GM12873 (cell line): ENCODE results near the gene LRFN4.

Source experiments
- TF ChIP-seq, protein P1 (sequence below): IDR thresholded peaks from 2 replicates; pipeline ENCODE4 v1.5.1; 2012; ENCODE audit warnings: low read depth, mild to moderate bottlenecking, moderate library complexity, low read length, control low read depth; ENCODE audit not compliant: insufficient read depth; ENCODE audit errors: missing control alignments

LRFN4 gene

DNA sequence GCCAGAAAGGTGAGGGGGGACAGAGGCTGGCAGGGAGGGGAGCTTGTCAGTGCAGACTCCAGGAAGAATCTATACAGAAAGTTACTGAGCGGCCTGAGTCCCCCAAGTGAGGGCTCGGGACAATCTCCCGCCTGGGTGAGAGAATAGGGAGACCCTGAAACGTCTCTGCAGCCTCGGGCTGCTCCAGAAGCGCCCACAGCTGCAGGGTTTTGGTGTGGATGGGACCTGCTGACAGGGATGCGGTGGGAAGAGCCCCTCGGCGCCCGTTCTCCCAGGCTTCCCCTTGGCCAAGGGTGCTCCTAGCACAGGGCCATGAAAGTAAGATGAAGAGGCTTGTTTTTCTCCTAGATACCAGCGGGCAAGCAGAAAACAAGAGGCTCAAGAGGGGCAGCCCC lies 14.4 kb upstream of the LRFN4 start:
- TF ChIP-seq, protein P1, sequence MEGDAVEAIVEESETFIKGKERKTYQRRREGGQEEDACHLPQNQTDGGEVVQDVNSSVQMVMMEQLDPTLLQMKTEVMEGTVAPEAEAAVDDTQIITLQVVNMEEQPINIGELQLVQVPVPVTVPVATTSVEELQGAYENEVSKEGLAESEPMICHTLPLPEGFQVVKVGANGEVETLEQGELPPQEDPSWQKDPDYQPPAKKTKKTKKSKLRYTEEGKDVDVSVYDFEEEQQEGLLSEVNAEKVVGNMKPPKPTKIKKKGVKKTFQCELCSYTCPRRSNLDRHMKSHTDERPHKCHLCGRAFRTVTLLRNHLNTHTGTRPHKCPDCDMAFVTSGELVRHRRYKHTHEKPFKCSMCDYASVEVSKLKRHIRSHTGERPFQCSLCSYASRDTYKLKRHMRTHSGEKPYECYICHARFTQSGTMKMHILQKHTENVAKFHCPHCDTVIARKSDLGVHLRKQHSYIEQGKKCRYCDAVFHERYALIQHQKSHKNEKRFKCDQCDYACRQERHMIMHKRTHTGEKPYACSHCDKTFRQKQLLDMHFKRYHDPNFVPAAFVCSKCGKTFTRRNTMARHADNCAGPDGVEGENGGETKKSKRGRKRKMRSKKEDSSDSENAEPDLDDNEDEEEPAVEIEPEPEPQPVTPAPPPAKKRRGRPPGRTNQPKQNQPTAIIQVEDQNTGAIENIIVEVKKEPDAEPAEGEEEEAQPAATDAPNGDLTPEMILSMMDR, result no peak

DNA sequence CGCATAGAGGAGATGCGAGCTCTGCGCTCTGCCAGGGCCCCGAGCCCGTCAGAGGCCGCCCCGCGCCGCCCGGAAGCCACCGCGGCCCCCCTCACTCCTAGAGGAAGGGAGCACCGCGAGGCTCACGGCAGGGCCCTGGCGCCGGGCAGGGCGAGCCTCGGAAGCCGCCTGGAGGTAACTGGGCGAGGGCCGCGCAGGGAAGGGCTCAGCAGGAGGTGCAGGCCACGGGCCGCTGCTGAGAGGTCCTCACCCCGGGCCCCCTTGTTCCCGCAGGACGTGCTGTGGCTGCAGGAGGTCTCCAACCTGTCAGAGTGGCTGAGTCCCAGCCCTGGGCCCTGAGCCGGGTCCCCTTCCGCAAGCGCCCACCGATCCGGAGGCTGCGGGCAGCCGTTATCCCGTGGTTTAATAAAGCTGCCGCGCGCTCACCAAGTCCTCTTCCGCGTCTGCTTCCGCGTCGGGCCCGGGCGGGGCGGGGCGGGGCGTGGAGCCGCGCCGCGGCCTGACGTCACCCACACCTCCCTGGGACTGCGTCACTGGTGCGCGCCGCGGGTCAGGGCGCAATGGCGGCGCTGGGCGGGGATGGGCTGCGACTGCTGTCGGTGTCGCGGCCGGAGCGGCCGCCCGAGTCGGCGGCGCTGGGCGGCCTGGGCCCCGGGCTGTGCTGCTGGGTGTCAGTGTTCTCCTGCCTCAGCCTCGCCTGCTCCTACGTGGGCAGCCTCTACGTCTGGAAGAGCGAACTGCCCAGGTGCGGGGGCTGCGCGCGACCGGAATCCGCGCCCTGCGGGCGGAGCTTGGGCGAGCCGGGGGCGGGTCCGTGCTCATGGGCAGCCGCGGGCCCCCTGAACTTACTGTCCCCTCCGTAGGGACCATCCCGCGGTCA lies 13.7 kb upstream of the LRFN4 start, which contains the start of gene RCE1:
Gene RCE1 (plus strand): TSS at position 546 of the 880 bp plus-strand sequence. CDS start 15 bp downstream, at position 561.
- TF ChIP-seq, protein P1, result no peak

DNA sequence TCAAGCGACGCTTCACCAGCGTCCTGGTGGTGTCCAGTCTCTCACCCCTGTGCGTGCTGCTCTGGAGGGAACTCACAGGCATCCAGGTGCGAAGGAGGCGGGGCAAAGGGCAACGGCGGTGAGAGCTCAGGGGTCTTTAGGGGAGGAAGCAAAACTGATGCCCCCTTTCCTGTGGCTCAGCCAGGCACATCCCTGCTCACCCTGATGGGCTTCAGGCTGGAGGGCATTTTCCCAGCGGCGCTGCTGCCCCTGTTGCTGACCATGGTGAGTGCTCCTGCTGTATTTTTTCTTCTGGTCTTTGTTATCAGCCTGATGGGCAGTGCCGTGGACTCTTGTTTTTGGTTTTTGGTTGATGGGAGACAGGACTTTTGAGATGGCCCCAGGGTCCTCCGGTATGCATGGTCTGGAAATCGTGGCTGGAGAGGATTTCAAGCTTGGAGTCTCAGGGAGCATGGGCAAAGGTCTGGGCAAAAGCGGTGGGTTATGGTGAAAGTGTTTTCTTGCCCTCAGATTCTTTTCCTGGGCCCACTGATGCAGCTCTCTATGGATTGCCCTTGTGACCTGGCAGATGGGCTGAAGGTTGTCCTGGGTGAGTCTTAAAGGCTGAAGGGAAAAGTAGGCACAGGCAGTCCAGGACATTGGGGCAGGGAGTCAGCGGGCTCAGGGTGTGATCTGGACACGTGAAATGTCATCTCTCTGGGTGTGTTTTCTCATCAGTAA lies 12.9 kb upstream of the LRFN4 start:
- TF ChIP-seq, protein P1, result no peak

DNA sequence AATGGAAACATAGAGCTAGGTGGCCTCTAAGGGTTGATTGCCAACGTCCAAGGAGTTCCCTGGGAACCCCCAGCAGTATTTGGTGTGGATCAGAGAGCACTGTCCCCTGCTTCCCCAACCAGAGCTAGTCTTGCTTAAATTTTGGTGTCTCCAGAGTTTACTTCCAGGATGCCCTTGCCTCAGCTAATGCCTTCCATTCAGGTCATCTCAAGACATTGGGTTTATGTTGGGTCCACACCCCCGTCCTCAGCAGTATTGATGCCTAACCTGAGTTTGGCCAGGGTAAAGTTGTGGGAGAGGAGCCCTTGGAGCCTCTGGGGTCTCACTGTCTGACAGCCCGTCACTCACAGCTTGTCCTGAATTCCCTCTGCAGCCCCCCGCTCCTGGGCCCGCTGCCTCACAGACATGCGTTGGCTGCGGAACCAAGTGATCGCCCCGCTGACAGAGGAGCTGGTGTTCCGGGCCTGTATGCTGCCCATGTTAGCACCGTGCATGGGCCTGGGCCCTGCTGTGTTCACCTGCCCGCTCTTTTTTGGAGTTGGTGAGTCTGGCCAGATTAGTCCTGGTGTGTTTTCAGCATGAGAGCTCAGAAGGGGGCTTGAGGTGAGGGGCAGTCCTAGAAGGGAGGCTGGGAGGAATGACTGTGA lies 12.2 kb upstream of the LRFN4 start:
- TF ChIP-seq, protein P1, result no peak

DNA sequence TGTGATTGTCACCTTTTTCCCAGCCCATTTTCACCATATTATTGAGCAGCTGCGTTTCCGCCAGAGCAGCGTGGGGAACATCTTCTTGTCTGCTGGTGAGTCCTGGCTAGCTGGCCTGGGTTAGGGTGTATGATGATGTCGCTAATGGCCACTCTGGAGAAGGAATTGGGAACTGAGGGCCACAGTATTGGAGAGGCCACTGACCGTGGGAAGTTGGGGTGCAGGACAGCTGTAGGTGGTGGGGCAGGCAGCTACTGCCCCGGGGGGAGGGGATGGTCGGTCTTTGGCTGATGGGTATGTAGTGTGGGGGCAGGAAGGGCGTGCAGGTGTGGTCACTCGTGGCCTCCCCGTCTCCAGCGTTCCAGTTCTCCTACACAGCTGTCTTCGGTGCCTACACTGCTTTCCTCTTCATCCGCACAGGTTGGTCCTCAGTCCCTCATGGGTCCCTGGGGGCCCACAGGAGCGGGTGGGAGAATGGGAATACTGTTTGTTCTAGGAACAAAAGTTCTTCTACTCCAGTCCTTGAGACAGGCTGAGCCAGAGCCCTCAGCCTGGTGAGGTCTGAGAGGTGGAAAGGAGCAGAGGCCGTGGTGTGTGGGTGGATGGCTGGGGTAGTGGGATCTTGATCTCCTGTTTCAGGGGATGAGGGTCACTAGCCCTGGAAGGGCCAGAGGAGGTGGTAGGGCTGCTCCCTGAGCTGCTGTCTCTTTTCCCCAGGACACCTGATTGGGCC lies 11.6 kb upstream of the LRFN4 start:
- TF ChIP-seq, protein P1, result no peak

DNA sequence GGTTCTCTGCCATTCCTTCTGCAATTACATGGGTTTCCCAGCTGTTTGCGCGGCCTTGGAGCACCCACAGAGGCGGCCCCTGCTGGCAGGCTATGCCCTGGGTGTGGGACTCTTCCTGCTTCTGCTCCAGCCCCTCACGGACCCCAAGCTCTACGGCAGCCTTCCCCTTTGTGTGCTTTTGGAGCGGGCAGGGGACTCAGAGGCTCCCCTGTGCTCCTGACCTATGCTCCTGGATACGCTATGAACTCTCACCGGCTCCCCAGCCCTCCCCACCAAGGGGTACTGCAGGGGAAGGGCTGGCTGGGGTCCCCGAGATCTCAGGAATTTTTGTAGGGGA lies 11.0 kb upstream of the LRFN4 start:
- TF ChIP-seq, protein P1, result no peak

DNA sequence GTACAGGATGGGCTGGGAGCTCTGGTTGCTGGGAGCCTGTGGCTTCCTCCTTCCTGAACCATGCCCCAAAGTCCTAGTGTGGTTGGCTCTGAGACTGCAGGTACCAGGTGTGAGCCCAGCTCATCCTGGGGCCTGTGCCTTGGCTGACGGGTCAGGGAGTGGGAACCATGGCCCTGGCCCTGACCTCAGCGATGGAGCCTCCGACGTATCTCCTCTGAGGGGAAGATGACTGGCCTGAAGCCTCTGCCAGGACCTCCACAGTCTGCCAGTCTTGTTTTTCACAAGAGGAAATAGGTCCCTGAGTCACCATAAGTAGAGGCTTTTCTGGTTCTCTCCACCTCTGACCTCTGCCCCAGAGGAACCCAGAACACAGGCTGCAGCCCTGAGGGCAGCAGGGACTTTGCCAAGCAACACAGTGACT lies 10.2 kb upstream of the LRFN4 start:
- TF ChIP-seq, protein P1, result no peak
